Esophagus muscularis mucosa (tissue), 4 donors: ENCODE measurements around the gene INPP5A.

Experiments
- EP300 ChIP-seq: sonication (generic); formaldehyde crosslinking; IDR thresholded peaks from one replicate; pipeline ENCODE4 v1.6.1; 2017; ENCODE audit warnings: antibody characterized with exemption
- POLR2A ChIP-seq: fragments of 450-650 bp; IDR thresholded peaks from one replicate; pipeline ENCODE4 v1.6.1; 2017; ENCODE audit warnings: antibody characterized with exemption, moderate library complexity, mild to moderate bottlenecking, low read depth
- POLR2AphosphoS5 ChIP-seq, 2 donors: sonication (generic); formaldehyde crosslinking; IDR thresholded peaks; one replicate each; pipeline ENCODE4 v1.6.1; 2017; ENCODE audit warnings: antibody characterized with exemption in 2 of 2
- TF ChIP-seq, protein P1 (sequence below), 3 experiments: fragments of 200-600 bp in 2 of 3; fragments of 450-650 bp in 1 of 3; sonication (generic) in 2 of 3; IDR thresholded peaks; one replicate each; pipeline ENCODE4 v1.5.1; 2017 to 2019; ENCODE audit warnings: antibody characterized with exemption in 3 of 3, mild to moderate bottlenecking in 2 of 3, moderate library complexity in 1 of 3

DNA sequence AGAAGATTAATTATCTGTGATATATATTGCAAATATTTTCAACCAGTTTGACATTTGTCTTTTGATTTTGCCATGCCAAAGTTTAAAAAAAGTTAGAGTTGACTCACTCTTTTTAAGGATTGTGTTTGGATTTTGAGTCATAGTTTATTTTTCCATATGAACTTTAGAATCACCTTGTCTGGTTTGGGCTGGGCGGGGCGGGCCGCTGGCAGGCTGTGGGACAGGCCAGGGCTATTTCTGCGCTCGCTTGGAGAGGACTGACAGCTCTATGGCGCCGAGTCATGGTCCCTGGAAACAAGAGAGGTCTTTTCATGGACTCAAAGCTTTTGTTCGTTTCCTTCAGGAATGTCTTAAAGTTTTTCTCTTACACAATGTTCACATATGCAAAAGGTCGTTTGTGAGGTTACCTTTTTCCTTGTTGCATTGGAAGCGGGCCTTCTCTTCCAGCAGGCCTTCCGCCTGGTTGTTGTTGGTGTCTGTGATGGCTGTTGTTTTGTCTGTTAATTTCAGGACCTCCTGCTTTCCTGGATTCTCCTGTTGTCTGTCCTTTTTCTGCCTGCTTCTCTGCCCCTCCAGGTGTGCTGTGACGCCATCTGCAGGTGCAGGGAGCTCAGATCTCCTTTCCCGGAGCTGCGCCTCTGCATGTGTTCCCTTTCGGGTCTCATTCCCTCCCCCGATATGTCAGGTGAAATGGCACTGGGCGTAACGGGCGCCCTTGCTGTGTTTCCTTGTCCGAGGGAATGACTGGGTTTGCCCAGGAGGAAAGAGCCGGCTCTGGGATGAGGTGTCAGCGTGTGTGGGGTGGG, 53.8 kb downstream of the INPP5A start:
- TF ChIP-seq, protein P1, sequence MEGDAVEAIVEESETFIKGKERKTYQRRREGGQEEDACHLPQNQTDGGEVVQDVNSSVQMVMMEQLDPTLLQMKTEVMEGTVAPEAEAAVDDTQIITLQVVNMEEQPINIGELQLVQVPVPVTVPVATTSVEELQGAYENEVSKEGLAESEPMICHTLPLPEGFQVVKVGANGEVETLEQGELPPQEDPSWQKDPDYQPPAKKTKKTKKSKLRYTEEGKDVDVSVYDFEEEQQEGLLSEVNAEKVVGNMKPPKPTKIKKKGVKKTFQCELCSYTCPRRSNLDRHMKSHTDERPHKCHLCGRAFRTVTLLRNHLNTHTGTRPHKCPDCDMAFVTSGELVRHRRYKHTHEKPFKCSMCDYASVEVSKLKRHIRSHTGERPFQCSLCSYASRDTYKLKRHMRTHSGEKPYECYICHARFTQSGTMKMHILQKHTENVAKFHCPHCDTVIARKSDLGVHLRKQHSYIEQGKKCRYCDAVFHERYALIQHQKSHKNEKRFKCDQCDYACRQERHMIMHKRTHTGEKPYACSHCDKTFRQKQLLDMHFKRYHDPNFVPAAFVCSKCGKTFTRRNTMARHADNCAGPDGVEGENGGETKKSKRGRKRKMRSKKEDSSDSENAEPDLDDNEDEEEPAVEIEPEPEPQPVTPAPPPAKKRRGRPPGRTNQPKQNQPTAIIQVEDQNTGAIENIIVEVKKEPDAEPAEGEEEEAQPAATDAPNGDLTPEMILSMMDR (IDR thresholded peaks at IDR 0.05), result no peak
- no peak for TF ChIP-seq EP300
- TF ChIP-seq POLR2A, result no peak
- TF ChIP-seq POLR2AphosphoS5 (IDR thresholded peaks at IDR 0.05), result peak; percentile 53 to 68
